T1000 (cell line): ENCODE measurements around the gene BORCS6.

ENCODE experiments used
- DNase-seq: peaks from one replicate; lab custom pipeline; 2025; ENCODE audit warnings: mixed read lengths; lab: John Stamatoyannopoulos, UW

The BORCS6 gene

GRCh38 chr17:8154608-8155155 lies 35.3 kb downstream of the BORCS6 start:
- no peak for DNase-seq

- DNase-seq = peak; percentile 96
Observed at GRCh38 chr17:8153957-8154607, 35.9 kb downstream of the BORCS6 start.

DNA sequence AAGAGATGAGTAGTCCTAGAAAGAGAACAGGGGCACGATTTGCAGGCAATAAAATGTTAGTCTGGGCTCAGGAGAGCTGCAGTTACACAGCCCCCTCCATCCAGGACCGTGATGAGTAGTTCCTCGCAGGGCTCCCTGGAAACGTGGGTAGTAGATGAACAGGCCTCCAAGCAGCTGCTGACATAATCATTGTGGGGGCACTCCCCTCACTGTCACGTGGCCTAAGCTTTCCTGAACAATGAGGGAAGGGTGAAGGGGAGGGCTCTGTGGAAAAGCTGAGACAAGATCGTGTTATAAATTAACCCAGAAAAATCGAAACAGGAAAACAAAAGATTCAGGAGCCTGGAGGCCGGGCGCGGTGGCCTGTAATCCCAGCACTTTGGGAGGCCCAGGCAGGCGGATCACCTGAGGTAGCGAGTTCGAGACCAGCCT lies 36.4 kb downstream of the BORCS6 start:
- DNase-seq = peak; percentile 79

GRCh38 chr17:8153031-8153451 lies 36.9 kb downstream of the BORCS6 start:
- no peak for DNase-seq

GRCh38 chr17:8152112-8152775 lies 37.7 kb downstream of the BORCS6 start, which contains the start of gene PER1:
PER1 (minus strand) TSS chr17:8152404; CDS start chr17:8150706, 1,698 bp downstream.
- DNase-seq = peak; percentile 92

- no peak for DNase-seq
Observed at GRCh38 chr17:8151641-8152111, 38.3 kb downstream of the BORCS6 start.

GRCh38 chr17:8151120-8151640 lies 38.8 kb downstream of the BORCS6 start:
- DNase-seq = peak; percentile 82

GRCh38 chr17:8150194-8151119 lies 39.5 kb downstream of the BORCS6 start:
- DNase-seq = no peak

GRCh38 chr17:8149419-8150193 lies 40.4 kb downstream of the BORCS6 start:
- no peak for DNase-seq

GRCh38 chr17:8148560-8148959 lies 41.4 kb downstream of the BORCS6 start:
- no peak for DNase-seq

- no peak for DNase-seq
Observed at GRCh38 chr17:8147805-8148404, 42.1 kb downstream of the BORCS6 start.

DNA sequence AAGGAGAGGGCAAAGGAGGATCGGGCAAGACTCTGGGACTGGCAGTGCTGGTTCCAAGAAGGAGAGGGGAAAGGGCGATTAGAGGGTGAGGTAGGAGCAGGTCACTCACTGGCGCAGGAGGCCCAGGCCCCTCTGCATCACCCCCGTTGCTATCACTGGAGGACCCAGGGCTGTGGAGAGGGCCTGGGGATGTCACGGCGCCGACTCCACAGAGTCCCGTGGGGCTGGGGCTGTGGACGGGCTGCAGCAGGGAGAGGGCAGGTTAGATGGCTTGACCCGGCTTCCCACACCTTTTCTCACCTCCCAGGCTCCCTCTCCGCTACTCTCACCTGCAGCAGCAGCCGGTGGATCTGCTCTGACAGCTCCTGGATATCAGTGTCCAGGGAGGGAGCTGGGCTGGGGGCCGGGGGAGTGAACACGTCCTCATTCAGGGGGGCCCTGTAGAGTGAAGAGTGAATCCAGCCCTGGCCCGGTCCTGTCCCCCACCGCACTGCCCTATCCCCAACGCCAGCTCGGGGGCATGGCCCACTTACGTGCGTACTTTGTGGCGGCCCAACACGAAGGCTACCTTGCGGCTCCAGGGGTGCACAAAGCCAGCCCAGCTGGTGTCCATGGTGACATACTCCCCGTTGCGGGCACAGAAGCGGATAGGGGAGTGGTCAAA lies 42.7 kb downstream of the BORCS6 start:
- DNase-seq = no peak

DNA sequence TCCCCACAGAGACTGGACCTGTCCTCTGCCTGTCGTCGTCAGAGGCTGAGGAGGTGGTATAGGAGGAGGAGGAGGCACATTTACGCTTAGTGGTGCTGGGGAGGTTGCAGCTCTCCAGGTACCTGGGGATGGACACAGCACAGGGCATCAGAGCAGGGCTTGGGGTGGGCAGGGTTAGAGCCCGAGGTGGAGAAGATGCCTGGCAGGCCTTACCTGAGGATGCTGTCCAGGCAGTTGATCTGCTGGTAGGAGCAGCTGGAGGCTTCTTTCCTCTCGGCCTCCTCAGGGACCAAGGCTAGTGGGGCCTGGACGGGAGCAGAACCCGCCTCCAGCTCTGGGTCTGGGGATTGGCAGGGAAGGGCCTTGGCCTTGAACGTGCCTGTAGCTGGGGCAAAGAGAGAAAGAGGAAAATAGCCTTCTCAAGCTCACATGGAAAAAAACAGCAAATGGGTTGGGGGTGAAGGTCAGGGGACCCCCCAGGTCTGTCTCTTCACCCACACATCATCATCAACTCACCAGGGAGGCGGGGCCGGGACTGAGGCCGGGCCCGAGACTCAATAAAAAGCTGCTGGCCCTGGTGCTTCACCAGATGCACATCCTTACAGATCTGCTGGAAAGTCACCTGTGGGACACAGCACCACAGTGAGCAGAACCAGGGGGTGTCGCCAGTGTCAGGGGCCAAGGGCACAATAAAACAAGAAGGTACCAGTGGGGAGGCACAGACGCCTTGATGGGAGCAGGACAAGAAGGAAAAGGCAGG lies 43.4 kb downstream of the BORCS6 start:
- DNase-seq = no peak

- DNase-seq = no peak
Observed at GRCh38 chr17:8145811-8146210, 44.2 kb downstream of the BORCS6 start.

DNA sequence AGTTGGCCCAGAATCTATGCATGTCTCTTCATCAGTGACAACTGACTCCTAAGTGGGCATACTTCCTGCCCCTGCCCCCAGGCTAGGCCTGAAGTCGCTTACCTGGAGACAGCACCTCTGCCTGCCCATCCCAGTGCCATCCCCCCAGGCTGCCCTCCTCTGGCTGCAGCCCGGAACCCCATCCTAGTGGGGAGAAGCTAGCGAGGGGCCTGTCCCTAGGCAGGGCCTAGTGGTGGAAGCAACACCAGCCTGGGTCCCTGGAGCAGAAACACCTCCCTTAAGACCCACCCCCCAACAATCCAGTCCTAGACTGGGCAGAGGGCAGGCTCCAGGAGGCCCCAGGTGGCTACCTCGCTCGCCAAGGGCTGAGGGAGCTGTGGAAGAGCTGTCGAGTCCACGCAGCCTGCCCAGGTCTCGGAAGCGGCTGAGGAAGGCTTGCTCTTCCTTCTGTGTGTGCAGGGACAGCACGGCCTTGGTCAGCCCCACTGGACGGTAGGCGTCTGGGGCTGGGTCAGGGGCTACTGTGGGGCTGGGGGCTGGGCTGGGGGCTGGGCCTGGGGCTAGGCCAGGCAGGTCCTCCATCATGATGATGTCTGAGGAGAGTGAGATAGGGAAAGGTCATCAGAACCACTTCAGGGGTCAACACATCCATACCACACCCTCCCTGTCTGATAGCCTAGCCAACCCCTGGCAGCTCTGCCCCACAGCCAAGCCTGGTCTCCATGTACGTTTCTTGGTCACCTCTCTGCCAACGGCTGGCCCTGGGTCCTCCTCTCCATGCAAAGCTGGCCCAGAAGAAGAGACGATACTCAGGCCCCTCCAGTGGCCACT lies 45.4 kb downstream of the BORCS6 start:
- DNase-seq = no peak

DNA sequence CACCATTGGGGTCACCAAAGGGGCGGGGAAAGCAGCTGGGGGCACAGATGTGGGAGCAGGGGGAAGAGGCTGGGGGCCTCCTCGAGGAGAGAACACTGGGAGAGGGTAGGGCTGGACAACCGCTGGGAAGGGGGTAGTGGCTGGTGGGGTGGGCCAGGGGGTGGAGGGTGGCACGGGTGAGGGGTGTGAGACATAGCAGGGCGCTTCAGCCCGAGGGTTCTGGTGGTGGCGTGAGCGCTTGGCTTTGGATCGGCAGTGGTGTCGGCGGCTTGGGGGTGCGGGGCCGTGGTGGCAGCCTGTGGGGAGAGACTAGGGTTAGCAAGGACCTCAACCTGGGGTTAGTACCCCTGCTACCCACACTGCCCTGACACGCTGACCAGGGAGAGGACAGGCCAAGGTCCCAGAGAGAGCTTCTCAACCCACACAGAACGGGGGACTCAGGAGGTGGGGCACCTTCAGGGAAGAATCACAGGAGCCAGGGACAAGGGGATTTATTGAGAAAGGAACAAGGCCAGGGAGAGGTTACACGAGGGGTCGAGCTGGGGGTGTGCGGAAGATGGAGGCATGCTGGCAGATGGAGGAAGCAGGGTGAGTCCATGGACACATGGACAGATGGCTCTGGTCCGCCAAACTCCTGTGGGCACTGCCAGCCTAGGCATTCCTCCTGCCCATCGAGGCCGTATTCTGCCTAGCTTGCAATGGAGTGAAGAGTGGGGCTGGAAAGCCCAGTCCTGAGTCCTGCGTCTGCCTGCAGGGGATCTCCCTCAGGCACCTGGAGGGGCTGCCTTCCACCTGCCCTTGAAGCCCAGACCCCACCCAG lies 46.2 kb downstream of the BORCS6 start:
- DNase-seq = no peak

- no peak for DNase-seq
Observed at GRCh38 chr17:8142887-8143580, 46.9 kb downstream of the BORCS6 start.
